Right atrium auricular region (tissue), 2 donors: ENCODE measurements around the gene RNF8. TPM values are rescaled to one million over a fixed set of nuclear protein-coding genes. Genes with fewer than 3 reads are reported as not detected.
A peak's percentile ranks its signal among the peaks of the same experiment; 100 is the strongest.
"Not testable (repeated sequence)": the region's sequence is repeated elsewhere in the genome, so short reads cannot be mapped to it uniquely, and the experiment has no call there.

ENCODE experiments used
- DNase-seq: peaks from one replicate; pipeline ENCODE4 v3.0.0-alpha.2; 2019; ENCODE audit warnings: low spot score
- H3K27ac ChIP-seq, 2 donors: fragments of 200-600 bp; sonication (generic); 1 replicate in 1 of 2; 2 replicates in 1 of 2; pipeline ENCODE4 v1.5.1; 2016 to 2019
- H3K27me3 ChIP-seq, 2 donors: fragments of 200-600 bp; sonication (generic); one replicate each; pipeline versions ENCODE4 v1.5.1 to v1.6.0; 2017 to 2019
- H3K36me3 ChIP-seq: fragments of 200-600 bp; sonication (generic); one replicate; pipeline ENCODE4 v1.5.1; 2016
- H3K4me1 ChIP-seq, 2 donors: fragments of 200-600 bp; sonication (generic); one replicate each; pipeline versions ENCODE4 v1.5.1 to v1.6.0; 2017 to 2019
- H3K4me3 ChIP-seq, 2 donors: fragments of 200-600 bp; sonication (generic); 1 replicate in 1 of 2; 2 replicates in 1 of 2; pipeline ENCODE4 v1.5.1; 2017 to 2019; ENCODE audit warnings: mild to moderate bottlenecking in 1 of 2, moderate library complexity in 1 of 2
- H3K9me3 ChIP-seq, 2 donors: fragments of 200-600 bp; sonication (generic); one replicate each; pipeline ENCODE4 v1.5.1; 2019
- CTCF ChIP-seq, 2 donors: fragments of 200-600 bp; sonication (generic); IDR thresholded peaks; one replicate each; pipeline ENCODE4 v1.5.1; 2019; ENCODE audit warnings: antibody characterized with exemption in 2 of 2
- total RNA-seq, 2 donors: library from RNA; depleted of rRNA; stranded (reverse); fragments of >200 nt; gene quantifications; one replicate each; pipeline ENCODE4 v1.1.0, GENCODE V29; 2016

RNF8 gene, protein sequence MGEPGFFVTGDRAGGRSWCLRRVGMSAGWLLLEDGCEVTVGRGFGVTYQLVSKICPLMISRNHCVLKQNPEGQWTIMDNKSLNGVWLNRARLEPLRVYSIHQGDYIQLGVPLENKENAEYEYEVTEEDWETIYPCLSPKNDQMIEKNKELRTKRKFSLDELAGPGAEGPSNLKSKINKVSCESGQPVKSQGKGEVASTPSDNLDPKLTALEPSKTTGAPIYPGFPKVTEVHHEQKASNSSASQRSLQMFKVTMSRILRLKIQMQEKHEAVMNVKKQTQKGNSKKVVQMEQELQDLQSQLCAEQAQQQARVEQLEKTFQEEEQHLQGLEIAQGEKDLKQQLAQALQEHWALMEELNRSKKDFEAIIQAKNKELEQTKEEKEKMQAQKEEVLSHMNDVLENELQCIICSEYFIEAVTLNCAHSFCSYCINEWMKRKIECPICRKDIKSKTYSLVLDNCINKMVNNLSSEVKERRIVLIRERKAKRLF
- 10 to 100 TPM; 17.0 to 17.3 TPM for total RNA-seq

DNA sequence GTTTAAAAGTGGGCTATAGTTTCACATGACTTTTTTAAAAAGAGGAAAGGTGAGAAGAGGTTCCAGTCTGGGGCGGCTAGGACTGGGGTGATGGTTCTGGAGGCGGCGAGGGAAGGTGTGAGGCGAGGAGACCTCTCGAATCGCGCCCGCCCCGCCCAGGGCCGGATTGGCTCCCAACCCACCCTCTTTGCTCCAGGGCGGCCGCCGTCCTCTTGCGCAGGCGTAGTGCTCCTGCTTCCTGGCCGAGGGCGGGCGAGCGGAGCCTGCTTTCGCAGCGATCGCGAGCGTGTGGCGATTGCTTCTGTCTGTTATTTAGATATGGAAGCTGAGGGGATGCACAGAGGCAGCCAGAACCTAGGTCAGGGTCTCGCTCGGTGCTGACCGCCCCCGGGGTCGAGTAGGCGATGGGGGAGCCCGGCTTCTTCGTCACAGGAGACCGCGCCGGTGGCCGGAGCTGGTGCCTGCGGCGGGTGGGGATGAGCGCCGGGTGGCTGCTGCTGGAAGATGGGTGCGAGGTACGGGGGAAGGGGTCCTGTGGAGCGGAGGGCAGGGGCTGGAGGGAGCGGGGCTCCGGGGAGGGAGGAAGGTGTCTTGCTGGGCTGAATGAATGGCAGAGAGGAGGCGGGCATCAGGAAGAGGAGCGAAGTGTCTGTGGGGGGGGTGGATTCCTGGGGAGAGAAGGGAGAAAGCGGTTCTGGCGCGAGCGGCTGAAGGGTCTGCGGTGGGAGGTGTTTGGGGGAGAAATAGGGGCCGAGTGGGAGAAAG is at the start of gene RNF8:
Gene RNF8, plus strand, starts transcription at position 223 of the 765 bp plus-strand sequence. Its CDS starts 182 bp downstream, at position 405.
- Histone ChIP-seq H3K9me3 (no peaks in the 10 kb centered on the region), H3K4me3 (peak within 1 kb of the TSS; percentile 67 to 99), H3K27me3 (no peaks in the 10 kb centered on the region), H3K4me1 (peaks cover 0 to 32% of the 10 kb centered on the region in 2 donors), H3K36me3 (no peaks in the 10 kb centered on the region), H3K27ac (peak within 1 kb of the TSS; percentile 67 to 79)
- no peak for TF ChIP-seq CTCF (IDR thresholded peaks at IDR 0.05)
- DNase-seq = peak; percentile 86

GRCh38 chr6:37304766-37305165 is 49.0 kb upstream of the RNF8 start:
- H3K4me1 ChIP-seq = peaks cover 0 to 14% of the 10 kb centered on the region in 2 donors
- TF ChIP-seq CTCF (IDR thresholded peaks at IDR 0.05) = no peak
- H3K27ac ChIP-seq = no peak overlapping the region
- H3K4me3 ChIP-seq = no peak overlapping the region
- DNase-seq = no peak
- no peaks in the 10 kb centered on the region for H3K27me3 ChIP-seq
- H3K36me3 ChIP-seq = peaks cover 9% of the 10 kb centered on the region
- H3K9me3 ChIP-seq = no peaks in the 10 kb centered on the region

GRCh38 chr6:37305841-37306425 is 47.9 kb upstream of the RNF8 start:
- no peak overlapping the region for H3K4me3 ChIP-seq
- TF ChIP-seq CTCF (IDR thresholded peaks at IDR 0.05) = no peak
- DNase-seq = no peak
- no peaks in the 10 kb centered on the region for H3K9me3 ChIP-seq
- peaks cover 0 to 14% of the 10 kb centered on the region in 2 donors for H3K4me1 ChIP-seq
- H3K27ac ChIP-seq = no peak overlapping the region
- H3K27me3 ChIP-seq = no peaks in the 10 kb centered on the region
- peaks cover 9% of the 10 kb centered on the region for H3K36me3 ChIP-seq

DNA sequence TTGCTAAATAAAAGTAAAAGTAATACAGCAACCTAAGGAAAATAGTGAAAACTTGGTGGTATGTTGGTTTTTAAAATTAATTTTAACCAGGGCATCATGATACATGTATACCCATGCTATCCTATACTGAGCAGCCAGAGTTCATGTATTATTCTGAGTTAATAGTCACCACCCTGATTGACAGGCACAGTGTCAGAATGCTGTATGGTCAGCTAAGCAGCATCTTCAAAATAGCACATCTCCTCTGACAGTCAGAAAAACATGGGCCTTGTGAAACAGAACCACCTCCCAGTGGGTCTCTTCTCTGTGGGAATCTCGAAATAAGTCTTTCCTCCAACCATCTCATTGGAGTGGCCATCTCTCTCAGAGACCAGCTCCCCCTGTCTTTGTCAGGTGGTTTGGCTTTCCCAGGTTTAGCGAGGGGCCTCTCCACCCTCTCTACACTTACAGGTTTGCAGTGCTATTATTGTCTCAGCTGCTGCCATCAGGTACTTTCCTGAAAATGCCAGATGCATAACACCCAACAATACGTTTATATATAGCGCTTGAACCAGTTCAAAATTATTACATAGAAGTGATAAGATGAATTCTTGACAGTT is 47.1 kb upstream of the RNF8 start:
- Histone ChIP-seq H3K27me3 (no peaks in the 10 kb centered on the region), H3K4me1 (peaks cover 0 to 14% of the 10 kb centered on the region in 2 donors), H3K27ac (no peak overlapping the region), H3K9me3 (no peaks in the 10 kb centered on the region), H3K36me3 (peaks cover 9% of the 10 kb centered on the region), H3K4me3 (no peak overlapping the region)
- no peak for DNase-seq
- no peak for TF ChIP-seq CTCF (IDR thresholded peaks at IDR 0.05)

DNA sequence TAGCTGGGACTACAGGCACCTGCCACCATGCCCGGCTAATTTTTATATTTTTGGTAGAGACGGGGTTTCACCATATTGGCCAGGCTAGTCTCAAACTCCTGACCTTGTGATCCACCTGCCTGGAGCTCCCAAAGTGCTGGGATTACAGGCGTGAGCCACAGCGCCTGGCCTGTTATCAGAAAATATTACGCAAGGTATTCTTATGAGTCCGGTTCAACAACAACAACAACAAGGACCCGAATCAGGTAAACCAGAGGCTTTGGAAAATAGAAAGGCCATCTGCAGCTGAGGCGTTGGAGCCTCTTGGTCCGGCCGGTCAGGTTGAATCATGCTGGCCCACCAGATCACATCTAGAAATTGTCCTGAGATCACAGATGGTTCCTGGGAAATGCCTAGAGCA is 46.3 kb upstream of the RNF8 start:
- H3K4me3 ChIP-seq, H3K9me3 ChIP-seq, H3K27me3 ChIP-seq, H3K36me3 ChIP-seq, DNase-seq: not testable (repeated sequence)
- peaks cover 0 to 14% of the 10 kb centered on the region in 2 donors for H3K4me1 ChIP-seq
- peak overlapping the region; percentile 39 to 52 for H3K27ac ChIP-seq
